22Rv1 (cell line): ENCODE results near the gene SPATA17.

Experiments used
- ZFX ChIP-seq: fragments of 450-650 bp; IDR thresholded peaks from 2 replicates; pipeline ENCODE4 v1.6.1; 2017; ENCODE audit warnings: antibody characterized with exemption, borderline replicate concordance
- TF ChIP-seq, protein P1 (sequence below): fragments of 450-650 bp; IDR thresholded peaks from 2 replicates; pipeline ENCODE4 v1.5.1; 2017; ENCODE audit warnings: mild to moderate bottlenecking

DNA sequence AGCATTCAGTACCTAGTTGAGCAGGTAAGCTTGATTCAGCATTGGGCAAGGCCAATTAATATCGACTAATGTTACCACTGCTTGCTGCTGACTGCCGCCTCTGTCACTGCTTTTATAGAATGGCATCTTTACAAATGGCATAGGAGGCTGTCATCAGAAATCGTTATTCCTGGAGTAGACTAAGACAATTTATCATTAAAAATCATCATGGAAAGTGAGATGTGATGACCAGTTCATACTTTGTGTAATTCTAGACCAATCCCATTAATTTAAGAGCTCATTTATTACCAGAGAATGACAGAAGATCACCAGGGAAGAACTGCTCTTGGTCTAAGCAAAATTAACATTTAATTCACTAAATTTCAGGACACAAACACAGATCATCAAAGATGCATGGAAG, 254.0 kb downstream of the SPATA17 start:
- TF ChIP-seq, protein P1, sequence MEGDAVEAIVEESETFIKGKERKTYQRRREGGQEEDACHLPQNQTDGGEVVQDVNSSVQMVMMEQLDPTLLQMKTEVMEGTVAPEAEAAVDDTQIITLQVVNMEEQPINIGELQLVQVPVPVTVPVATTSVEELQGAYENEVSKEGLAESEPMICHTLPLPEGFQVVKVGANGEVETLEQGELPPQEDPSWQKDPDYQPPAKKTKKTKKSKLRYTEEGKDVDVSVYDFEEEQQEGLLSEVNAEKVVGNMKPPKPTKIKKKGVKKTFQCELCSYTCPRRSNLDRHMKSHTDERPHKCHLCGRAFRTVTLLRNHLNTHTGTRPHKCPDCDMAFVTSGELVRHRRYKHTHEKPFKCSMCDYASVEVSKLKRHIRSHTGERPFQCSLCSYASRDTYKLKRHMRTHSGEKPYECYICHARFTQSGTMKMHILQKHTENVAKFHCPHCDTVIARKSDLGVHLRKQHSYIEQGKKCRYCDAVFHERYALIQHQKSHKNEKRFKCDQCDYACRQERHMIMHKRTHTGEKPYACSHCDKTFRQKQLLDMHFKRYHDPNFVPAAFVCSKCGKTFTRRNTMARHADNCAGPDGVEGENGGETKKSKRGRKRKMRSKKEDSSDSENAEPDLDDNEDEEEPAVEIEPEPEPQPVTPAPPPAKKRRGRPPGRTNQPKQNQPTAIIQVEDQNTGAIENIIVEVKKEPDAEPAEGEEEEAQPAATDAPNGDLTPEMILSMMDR: no peak
- TF ChIP-seq ZFX: no peak
